HG03558 (cell line): Measurements from ENCODE around the gene LRRC19.

Experiments used
- ATAC-seq: cut with Tn5 transposase; IDR thresholded peaks from one replicate; pipeline ENCODE4 v1.9.1; 2021; ENCODE audit warnings: moderate number of reproducible peaks; ENCODE audit not compliant: unreplicated experiment; ENCODE audit errors: extremely low read depth

LRRC19 gene

DNA sequence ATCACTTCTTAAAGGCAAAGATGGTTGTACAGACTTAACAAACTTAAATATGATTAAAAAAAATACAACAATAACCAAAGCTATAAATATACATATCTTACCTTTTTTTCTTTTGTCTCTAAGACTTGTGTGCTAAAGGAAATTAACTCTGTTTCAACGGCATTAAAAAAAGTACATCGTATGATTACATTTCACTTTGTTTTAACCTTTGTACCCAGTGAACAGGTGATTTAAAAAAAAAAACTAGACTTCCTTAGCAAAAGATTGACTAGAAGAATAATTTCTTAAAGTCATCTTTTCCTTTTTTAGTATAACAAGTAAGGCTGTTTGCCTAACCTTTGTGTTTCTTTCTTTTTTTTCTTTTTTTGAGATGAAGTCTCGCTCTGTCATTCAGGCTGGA lies at the start of gene LRRC19:
Gene LRRC19, minus strand, starts transcription at position 182 of the 400 bp plus-strand sequence. CDS start 5,978 bp downstream, outside the sequence.
- ATAC-seq, result no peak

DNA sequence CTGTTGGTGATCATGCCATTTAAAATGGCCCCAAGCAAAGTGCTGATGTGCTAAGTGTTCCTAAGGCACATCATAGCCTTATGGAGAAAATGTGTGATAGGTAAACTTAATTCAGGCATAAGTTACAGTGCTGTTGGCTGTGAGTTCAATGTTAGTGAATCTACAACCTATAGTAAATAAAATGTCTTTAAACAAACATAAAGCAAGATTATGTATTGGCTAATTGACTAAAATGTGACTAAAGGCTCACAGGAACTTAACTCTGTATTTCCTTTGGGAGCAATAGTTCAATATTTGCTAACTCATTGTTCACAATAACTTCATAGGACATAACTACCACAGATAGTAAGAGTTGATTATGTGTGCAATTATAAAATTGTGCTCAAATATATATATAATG lies 49.4 kb upstream of the LRRC19 start:
- no peak for ATAC-seq

DNA sequence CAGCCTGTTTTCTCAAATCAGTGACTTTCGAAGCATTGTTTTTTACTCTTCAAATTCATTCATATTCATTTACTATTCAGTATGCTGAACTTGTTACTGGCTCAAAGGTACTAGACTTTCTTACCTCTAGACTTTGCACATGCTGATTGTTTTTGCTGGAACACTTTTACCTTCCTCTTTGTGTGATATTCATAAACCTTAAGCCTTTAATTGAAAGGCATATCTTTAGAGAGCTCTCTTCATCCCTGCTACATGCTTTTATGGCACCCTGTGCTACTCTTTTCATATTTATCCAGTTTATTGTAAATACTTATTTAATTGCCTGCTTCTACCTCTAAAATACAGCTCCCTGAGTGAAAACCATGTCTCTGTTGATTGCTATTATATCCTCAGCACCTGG lies 48.7 kb upstream of the LRRC19 start:
- ATAC-seq, result no peak

DNA sequence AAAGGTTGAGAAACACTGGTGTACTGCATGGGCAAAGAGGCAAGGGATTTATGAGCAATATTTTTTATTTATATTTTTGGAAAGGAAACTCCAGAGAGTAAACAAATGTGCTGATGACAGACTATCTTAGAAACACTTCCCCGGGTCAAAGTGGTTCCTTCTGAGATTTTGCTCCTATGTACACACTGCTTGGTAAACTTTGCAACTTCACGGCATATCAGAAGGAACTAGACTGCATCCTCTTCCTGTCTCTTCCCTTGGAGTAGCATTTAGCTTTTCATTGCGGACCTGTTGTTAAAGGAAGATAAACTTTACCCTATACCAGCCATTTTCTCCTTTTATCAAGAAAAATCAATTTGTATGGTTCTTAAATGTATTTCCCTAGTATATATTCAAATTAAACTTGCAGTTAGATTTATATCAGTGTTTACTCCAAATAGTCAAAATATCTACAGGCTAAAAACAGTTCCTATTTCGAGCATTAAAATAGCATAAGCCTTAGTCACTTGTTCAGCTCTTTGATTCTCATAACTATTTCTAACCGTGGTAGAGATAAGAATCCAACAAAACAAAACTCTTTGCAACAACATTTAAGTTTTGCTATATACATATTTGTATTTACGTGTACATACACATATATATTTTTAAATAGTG lies 48.0 kb upstream of the LRRC19 start:
- no peak for ATAC-seq

- ATAC-seq, result no peak
Observed at GRCh38 chr9:27047136-27047535, 41.7 kb upstream of the LRRC19 start.

DNA sequence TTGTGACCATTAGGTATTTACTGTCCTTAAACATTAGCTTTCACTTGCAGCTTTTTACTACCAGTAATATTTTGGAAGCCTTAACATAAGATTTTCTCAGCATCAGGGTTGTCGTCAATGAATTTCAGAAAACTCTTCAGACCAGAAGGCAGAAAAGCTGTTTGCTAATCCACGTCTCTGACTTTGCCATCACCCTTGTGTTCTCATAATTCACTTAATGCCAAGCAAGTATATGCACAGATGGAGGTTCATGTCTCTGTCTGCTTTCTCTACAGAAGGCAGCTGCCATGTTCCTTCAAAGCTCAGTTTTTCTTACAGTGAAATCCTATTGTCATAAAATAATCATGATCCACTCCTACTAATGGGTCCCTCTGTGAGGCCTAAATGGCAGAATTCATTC lies 37.7 kb upstream of the LRRC19 start:
- no peak for ATAC-seq

GRCh38 chr9:27042476-27042875 lies 37.0 kb upstream of the LRRC19 start:
- ATAC-seq, result no peak

- ATAC-seq, result no peak
Observed at GRCh38 chr9:27041746-27042145, 36.3 kb upstream of the LRRC19 start.

DNA sequence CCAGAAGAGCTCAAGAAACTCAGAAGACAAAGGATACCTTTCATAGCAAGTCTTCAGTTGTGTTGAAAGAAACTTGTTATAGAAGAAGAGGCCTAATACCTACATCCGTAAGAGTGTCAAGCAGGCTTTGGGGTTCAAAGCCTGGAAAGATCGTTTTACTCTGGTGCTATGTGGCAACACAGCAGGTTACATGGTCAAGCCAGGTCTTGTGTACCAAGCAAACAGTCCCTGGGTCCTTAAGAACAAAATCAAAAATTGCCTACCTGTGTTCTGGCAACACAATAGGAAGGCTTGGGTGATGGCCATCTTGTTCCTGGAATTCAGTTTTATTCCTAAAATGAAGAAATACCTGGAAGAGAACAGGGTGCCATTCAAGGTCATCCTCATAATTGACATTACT lies 32.0 kb upstream of the LRRC19 start:
- no peak for ATAC-seq

DNA sequence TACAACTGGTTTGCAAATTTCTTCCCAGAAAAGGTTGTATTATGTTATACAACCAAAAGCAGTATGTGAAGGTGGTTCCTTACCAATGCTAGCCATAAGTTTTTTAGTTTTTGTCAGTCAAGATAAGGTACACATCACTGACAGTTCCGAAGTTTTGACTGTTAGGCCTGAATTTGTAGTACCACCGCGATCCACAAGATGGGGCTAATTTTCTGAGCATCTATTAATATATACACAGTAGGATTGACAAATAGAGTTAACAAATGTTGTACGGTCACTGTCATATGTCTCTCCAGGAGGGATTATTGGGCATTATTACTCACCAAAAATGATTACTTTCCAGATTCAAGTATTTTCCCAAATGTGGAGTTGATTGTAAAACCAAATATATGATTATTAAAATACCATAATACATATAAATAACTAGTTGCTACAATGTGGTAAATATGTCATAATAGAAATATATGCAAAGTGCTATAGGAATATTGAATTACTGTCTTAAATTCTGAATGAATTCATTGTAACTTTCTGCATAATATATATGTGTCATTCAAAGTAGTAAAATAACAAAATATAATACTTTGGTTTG lies 28.4 kb upstream of the LRRC19 start:
- no peak for ATAC-seq

DNA sequence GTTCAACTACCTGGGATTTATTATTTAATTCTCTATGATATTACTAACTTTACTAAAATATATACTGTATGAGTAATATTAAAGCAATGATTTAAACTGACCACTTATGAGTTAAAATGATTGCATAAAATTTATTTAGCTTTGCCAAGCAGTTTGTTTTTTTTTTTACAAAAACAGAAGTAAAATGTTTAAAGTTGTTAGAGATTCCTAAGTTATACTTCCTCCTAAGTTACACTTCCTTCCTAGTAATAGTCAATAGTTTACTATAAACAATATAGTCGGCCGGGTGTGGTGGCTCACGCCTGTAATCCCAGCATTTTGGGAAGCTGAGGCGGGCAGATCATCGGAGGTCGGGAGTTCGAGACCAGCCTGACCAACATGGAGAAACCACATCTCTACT lies 23.7 kb upstream of the LRRC19 start:
- ATAC-seq, result no peak

- ATAC-seq, result no peak
Observed at GRCh38 chr9:27022920-27023319, 17.4 kb upstream of the LRRC19 start.

DNA sequence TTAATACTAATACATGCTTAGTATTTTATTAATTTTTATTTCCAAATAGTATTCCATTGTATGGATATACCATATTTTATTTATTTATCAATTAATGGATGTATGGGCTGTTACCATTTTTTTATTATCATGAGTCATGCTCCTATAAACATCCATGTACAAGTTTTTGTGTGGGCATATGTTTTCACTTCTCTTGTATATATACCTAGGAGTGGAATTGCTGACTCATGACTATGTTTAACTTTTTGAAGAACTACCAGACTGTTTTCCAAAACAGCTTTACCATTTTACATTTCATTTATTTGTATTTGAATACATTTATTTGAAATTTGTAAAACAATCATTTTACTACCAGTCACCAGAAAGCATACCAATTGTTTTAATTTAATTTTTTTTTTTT lies 14.1 kb upstream of the LRRC19 start:
- ATAC-seq, result no peak

GRCh38 chr9:27003426-27004077 lies 1.9 kb downstream of the LRRC19 start:
- ATAC-seq, result no peak

- no peak for ATAC-seq
Observed at GRCh38 chr9:26995810-26996209, 9.7 kb downstream of the LRRC19 start.

- ATAC-seq, result no peak
Observed at GRCh38 chr9:26983340-26983739, 22.1 kb downstream of the LRRC19 start.

GRCh38 chr9:26975728-26976707 lies 29.5 kb downstream of the LRRC19 start:
- no peak for ATAC-seq

DNA sequence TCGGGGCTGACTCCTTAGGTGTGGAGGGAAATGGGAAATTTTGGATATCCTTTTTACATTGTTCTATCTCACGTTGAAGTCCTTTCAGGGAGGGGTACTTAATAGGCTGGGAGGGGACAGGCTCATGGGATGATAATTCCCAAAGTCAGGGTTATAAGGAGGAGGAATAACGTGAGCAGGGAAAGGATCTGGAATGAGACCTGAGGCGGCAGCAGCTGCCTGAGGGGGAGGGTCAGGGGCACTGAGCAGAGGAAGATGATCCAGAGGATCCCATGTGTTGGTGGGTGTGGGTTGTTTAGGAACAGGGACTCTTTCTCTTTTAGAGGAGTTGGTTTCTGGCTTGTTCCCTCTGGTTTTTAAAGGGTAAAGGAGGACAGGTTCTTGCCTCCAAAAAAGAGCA lies 30.5 kb downstream of the LRRC19 start:
- no peak for ATAC-seq

DNA sequence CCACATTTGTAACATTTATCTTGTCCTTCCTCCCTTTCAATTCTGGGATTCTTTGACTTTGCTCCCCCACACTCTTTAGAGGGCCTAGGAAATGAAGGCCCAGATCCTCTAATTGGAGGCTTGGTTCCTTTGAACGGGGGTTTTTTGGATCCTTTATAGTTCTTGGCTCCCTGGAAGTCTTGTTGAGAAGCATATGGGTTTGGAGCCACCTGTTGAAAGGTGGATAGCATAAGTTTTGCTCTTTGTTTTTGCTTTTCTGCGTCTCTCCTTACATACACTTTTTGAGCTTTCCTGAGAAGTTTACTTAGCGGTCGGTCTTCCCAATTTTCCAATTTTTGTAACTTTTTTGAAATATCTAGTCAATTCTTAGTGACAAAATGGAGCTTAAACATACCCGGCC lies 31.5 kb downstream of the LRRC19 start:
- ATAC-seq, result no peak

- ATAC-seq, result no peak
Observed at GRCh38 chr9:26971721-26972120, 33.8 kb downstream of the LRRC19 start.

GRCh38 chr9:26956860-26957233 lies 48.6 kb downstream of the LRRC19 start:
- no peak for ATAC-seq
